ENCODE data around the gene SELENOK.

SELENOK gene

DNA sequence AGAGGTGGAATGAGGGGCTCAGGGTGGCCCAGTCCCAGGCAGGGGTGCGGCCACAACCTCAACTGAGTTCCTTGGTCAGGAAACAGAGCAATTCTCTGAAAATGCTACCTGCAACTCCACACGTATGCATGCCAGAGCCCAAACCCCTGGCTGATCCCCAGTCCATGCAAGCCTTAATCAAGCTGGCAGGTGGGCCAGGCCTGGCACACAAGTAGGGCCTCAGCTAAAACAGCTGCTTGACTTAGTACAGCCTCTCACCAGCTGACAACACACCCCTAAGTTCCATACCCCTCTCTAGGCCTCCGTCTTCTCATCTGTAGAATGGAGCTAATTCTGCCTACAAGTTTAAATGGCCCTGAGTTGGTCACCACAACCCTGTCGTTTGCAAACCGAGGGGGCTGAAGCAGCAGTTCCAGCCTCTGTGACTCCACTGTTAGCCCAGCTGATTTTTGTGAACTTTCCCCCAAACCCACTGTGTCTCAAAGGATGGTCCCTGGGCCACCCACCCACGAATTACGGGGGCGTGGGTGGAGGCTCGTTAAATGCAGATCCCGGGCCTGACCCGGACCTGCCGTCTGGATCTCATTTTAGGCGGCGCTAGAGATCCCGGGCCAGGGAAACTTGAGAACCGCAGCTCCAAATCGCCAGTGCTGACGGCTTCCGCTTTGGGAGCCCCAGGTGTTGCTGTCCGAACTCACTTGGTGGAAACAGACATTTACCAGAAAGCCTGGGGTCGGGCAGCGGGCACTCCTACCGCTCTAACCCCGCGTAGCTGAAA lies 46.4 kb downstream of the SELENOK start:
- TF ChIP-seq BHLHE40 (IDR thresholded peaks at IDR 0.05; ENCODE audit: borderline replicate concordance) (no peak), L3MBTL2 (conservative IDR thresholded peaks at IDR 0.05) (no peak), CTBP1 (IDR thresholded peaks at IDR 0.05; ENCODE audit: borderline replicate concordance) (no peak), LEF1 (IDR thresholded peaks at IDR 0.05; ENCODE audit: borderline replicate concordance) (no peak), TARDBP (IDR thresholded peaks at IDR 0.05) (no peak), ELF4 (IDR thresholded peaks at IDR 0.05) (no peak)
- CTCF ChIA-PET: interaction anchor here (0.7 kb wide), 1 partner anchor 45 kb away, joined by 3 read pairs; no protein-coding TSS in a partner anchor
- POLR2A ChIA-PET: interaction anchor here (0.5 to 1.2 kb wide), 8 partner anchors 9 to 498 kb away, joined by 3 to 7 read pairs (median 3); partner anchors contain the start of genes DCP1A and SELENOK
- DNase-seq (ENCODE audit: extremely low spot score): peak; percentile 59

DNA sequence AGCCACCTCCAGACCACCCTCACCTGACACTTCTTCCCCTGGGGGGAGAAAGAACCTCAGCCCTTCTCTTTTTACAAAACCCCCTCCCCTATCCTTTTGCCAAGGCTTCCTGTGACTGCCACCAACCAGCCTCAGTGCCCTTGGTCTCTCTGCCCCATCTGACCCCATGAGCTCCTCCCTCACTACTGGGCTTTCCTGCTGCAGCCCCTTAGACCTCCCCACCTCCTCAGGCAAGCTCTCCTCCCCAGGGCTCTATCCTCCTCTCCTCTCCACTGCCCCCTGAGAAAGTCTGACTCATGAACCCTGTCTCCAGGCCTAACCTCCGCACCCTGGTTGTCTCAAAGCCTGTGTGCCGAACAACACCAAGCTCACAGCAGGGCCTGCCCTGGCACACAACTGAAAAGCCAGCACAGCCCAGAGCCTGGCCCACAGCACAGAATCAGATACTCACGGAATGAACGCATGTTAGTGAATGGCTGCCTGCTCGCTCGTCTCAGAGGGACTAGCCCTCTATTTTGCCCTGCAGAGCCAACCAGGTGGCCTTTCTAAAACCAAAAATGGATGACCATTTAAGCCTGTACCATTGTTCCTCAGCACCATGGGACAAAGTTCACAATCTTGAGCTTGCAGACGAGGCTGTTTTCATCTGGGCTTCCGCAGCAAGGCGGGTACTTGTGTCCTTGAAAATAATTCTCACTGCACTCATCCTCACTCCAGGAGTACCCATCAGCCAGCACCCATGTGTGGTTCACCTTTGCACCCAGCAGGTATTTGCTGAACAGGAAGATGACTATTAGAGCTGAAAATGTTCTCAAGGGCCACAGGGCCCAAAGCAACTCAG lies 47.2 kb downstream of the SELENOK start:
- ChIA-PET CTCF (no interaction called here), POLR2A (interaction anchor here (1.0 to 1.2 kb wide), 2 partner anchors 8 to 10 kb away, joined by 3 to 7 read pairs; no protein-coding TSS in a partner anchor)
- TF ChIP-seq NFRKB (IDR thresholded peaks at IDR 0.05) (no peak), CTBP1 (IDR thresholded peaks at IDR 0.05; ENCODE audit: borderline replicate concordance) (no peak), TARDBP (IDR thresholded peaks at IDR 0.05) (no peak), SP1 (IDR thresholded peaks at IDR 0.05) (no peak), SUZ12 (IDR thresholded peaks at IDR 0.05) (no peak), L3MBTL2 (conservative IDR thresholded peaks at IDR 0.05) (no peak), FOXM1 (IDR thresholded peaks at IDR 0.05; ENCODE audit: borderline replicate concordance) (no peak), HDGF (IDR thresholded peaks at IDR 0.05; ENCODE audit: borderline replicate concordance) (no peak), FOXK2 (IDR thresholded peaks at IDR 0.05) (no peak), BHLHE40 (IDR thresholded peaks at IDR 0.05; ENCODE audit: borderline replicate concordance) (no peak)
- no peak for DNase-seq (ENCODE audit: extremely low spot score)

GRCh38 chr3:53843195-53844177 lies 48.2 kb downstream of the SELENOK start:
- TF ChIP-seq ELF4 (IDR thresholded peaks at IDR 0.05): no peak
- no peak for TF ChIP-seq ZNF384 (IDR thresholded peaks at IDR 0.05)
- TF ChIP-seq FOXA1 (IDR thresholded peaks at IDR 0.05): no peak
- TF ChIP-seq FOXM1 (IDR thresholded peaks at IDR 0.05; ENCODE audit: borderline replicate concordance): no peak
- no peak for TF ChIP-seq NFRKB (IDR thresholded peaks at IDR 0.05)
- no peak for TF ChIP-seq L3MBTL2 (conservative IDR thresholded peaks at IDR 0.05)
- TF ChIP-seq CTBP1 (IDR thresholded peaks at IDR 0.05; ENCODE audit: borderline replicate concordance): no peak
- TF ChIP-seq ARNT (IDR thresholded peaks at IDR 0.05): no peak
- no peak for TF ChIP-seq LEF1 (IDR thresholded peaks at IDR 0.05; ENCODE audit: borderline replicate concordance)
- TF ChIP-seq BHLHE40 (IDR thresholded peaks at IDR 0.05; ENCODE audit: borderline replicate concordance): no peak
- TF ChIP-seq FOXK2 (IDR thresholded peaks at IDR 0.05): no peak
- TF ChIP-seq SP1 (IDR thresholded peaks at IDR 0.05): no peak
- TF ChIP-seq, protein P1, sequence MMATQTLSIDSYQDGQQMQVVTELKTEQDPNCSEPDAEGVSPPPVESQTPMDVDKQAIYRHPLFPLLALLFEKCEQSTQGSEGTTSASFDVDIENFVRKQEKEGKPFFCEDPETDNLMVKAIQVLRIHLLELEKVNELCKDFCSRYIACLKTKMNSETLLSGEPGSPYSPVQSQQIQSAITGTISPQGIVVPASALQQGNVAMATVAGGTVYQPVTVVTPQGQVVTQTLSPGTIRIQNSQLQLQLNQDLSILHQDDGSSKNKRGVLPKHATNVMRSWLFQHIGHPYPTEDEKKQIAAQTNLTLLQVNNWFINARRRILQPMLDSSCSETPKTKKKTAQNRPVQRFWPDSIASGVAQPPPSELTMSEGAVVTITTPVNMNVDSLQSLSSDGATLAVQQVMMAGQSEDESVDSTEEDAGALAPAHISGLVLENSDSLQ (IDR thresholded peaks at IDR 0.05): no peak
- no peak for TF ChIP-seq TARDBP (IDR thresholded peaks at IDR 0.05)
- no peak for TF ChIP-seq HDGF (IDR thresholded peaks at IDR 0.05; ENCODE audit: borderline replicate concordance)
- TF ChIP-seq SUZ12 (IDR thresholded peaks at IDR 0.05): no peak
- POLR2A ChIA-PET: no interaction called here
- CTCF ChIA-PET: interaction anchor here (0.7 kb wide), 1 partner anchor 18 kb away, joined by 4 read pairs; no protein-coding TSS in a partner anchor
- no peak for DNase-seq (ENCODE audit: extremely low spot score)

- POLR2A ChIA-PET: no interaction called here
Observed at GRCh38 chr3:53842436-53843194, 49.0 kb downstream of the SELENOK start.

More at GRCh38 chr3:53842436-53843194, 49.0 kb downstream of the SELENOK start:
- DNase-seq (ENCODE audit: extremely low spot score): no peak
- TF ChIP-seq SUZ12 (IDR thresholded peaks at IDR 0.05) (no peak), CTBP1 (IDR thresholded peaks at IDR 0.05; ENCODE audit: borderline replicate concordance) (no peak), ARNT (IDR thresholded peaks at IDR 0.05) (no peak), SP1 (IDR thresholded peaks at IDR 0.05) (no peak), LEF1 (IDR thresholded peaks at IDR 0.05; ENCODE audit: borderline replicate concordance) (no peak), BHLHE40 (IDR thresholded peaks at IDR 0.05; ENCODE audit: borderline replicate concordance) (no peak), ZNF384 (IDR thresholded peaks at IDR 0.05) (no peak), FOXA1 (IDR thresholded peaks at IDR 0.05) (no peak), L3MBTL2 (conservative IDR thresholded peaks at IDR 0.05) (no peak), ELF4 (IDR thresholded peaks at IDR 0.05) (no peak)
- TF ChIP-seq, protein P1 (IDR thresholded peaks at IDR 0.05): no peak
- CTCF ChIA-PET: interaction anchor here (0.7 kb wide), 1 partner anchor 17 kb away, joined by 4 read pairs; no protein-coding TSS in a partner anchor
